SK-N-SH (cell line): ENCODE measurements around the gene DHX15. TPM values are rescaled to one million over a fixed set of nuclear protein-coding genes. Genes with fewer than 3 reads are reported as not detected.

Experiments
- CTCF ChIA-PET: fragments of 300-600, 350-600 bp; formaldehyde crosslinking; extraction: SDS; loops from one replicate; lab custom pipeline; 2021; lab: Yijun Ruan, JAX
- POLR2A ChIA-PET: fragments of 350-600 bp; sonication (Branson Sonifier 250); formaldehyde crosslinking; extraction: SDS; loops from one replicate; lab custom pipeline; 2020; ENCODE audit warnings: antibody characterized with exemption, inconsistent platforms; lab: Yijun Ruan, JAX
- DNase-seq: peaks from one replicate; pipeline ENCODE4 v3.0.0; 2012
- H2AFZ ChIP-seq: fragments of 200-600 bp; sonication (generic); 2 replicates; pipeline ENCODE4 v1.8.1; 2016; ENCODE audit warnings: antibody characterized with exemption, mild to moderate bottlenecking, low read depth
- H3F3A ChIP-seq: fragments of 200-600 bp; sonication (generic); replicated peaks from 2 replicates; pipeline ENCODE3; 2016; ENCODE audit warnings: antibody characterized with exemption, mild to moderate bottlenecking; ENCODE audit not compliant: insufficient read depth
- H3K27ac ChIP-seq, 2 experiments: fragments of 200-500 bp in 1 of 2; fragments of 200-600 bp in 1 of 2; sonication (Bioruptor generic) in 1 of 2; sonication (generic), shearing (Covaris generic) in 1 of 2; 2 replicates each; pipeline versions ENCODE4 v1.5.1 to v1.6.1; 2014 to 2016; ENCODE audit warnings: low read depth in 2 of 2, inconsistent platforms in 1 of 2, low read length in 1 of 2, mild to moderate bottlenecking in 1 of 2, mixed read lengths in 1 of 2
- H3K27me3 ChIP-seq: fragments of 200-600 bp; sonication (generic), shearing (Covaris generic); 2 replicates; pipeline ENCODE4 v1.6.1; 2016; ENCODE audit warnings: mixed run types; ENCODE audit not compliant: insufficient read depth
- H3K36me3 ChIP-seq, 2 experiments: fragments of 200-500 bp in 1 of 2; fragments of 200-600 bp in 1 of 2; sonication (Bioruptor generic) in 1 of 2; sonication (generic) in 1 of 2; replicated peaks in 1 of 2; 2 replicates each; pipeline versions ENCODE3 to v1.5.1; 2014 to 2016; ENCODE audit warnings: low read length in 1 of 2, mild to moderate bottlenecking in 1 of 2; ENCODE audit not compliant: insufficient read depth in 2 of 2, control insufficient read depth in 1 of 2
- H3K4me1 ChIP-seq, 2 experiments: fragments of 200-500 bp in 1 of 2; fragments of 200-600 bp in 1 of 2; sonication (Bioruptor generic) in 1 of 2; sonication (generic), shearing (Covaris generic) in 1 of 2; 2 replicates each; pipeline versions ENCODE4 v1.5.1 to v1.6.1; 2014 to 2016; ENCODE audit warnings: low read depth in 1 of 2, low read length in 1 of 2, mixed run types in 1 of 2; ENCODE audit not compliant: insufficient read depth in 2 of 2, control insufficient read depth in 1 of 2
- H3K4me2 ChIP-seq: fragments of 200-600 bp; sonication (generic), shearing (Covaris generic); 2 replicates; pipeline ENCODE4 v1.6.1; 2017; ENCODE audit warnings: mixed run types
- H3K4me3 ChIP-seq, 2 experiments: fragments of 200-500 bp in 1 of 2; fragments of 200-600 bp in 1 of 2; sonication (Bioruptor generic) in 1 of 2; sonication (generic), shearing (Covaris generic) in 1 of 2; 2 replicates each; pipeline versions ENCODE4 v1.5.1 to v1.8.1; 2014 to 2016; ENCODE audit warnings: low read depth in 2 of 2, inconsistent platforms in 1 of 2, low read length in 1 of 2, mild to moderate bottlenecking in 1 of 2, mixed read lengths in 1 of 2, moderate library complexity in 1 of 2
- H3K79me2 ChIP-seq: fragments of 200-600 bp; sonication (generic); 2 replicates; pipeline ENCODE4 v1.8.1; 2017; ENCODE audit warnings: mild to moderate bottlenecking; ENCODE audit not compliant: insufficient read depth
- H3K9ac ChIP-seq: fragments of 200-600 bp; sonication (generic); 2 replicates; pipeline ENCODE4 v1.6.1; 2017; ENCODE audit warnings: mixed run types
- H3K9me2 ChIP-seq: fragments of 200-600 bp; sonication (generic); 2 replicates; pipeline ENCODE4 v1.6.1; 2017; ENCODE audit warnings: mixed run types
- H3K9me3 ChIP-seq: fragments of 200-600 bp; sonication (generic); 2 replicates; pipeline ENCODE4 v1.6.1; 2017; ENCODE audit warnings: mixed run types, mild to moderate bottlenecking, moderate library complexity
- H4K20me1 ChIP-seq: fragments of 200-600 bp; sonication (generic); 2 replicates; pipeline ENCODE4 v1.6.1; 2017; ENCODE audit warnings: mild to moderate bottlenecking, mixed run types; ENCODE audit not compliant: insufficient read depth
- EP300 ChIP-seq, 2 experiments: IDR thresholded peaks; 2 replicates each; pipeline versions ENCODE4 v1.4.0 to v1.6.1; 2012; ENCODE audit warnings: borderline replicate concordance in 1 of 2, low read depth in 1 of 2, low read length in 1 of 2
- EZH2phosphoT487 ChIP-seq: fragments of 200-600 bp; sonication (generic); IDR thresholded peaks from 2 replicates; pipeline ENCODE4 v1.6.1; 2017; ENCODE audit warnings: low read depth, mixed run types, mild to moderate bottlenecking, antibody characterized with exemption, moderate library complexity, borderline replicate concordance
- FOXM1 ChIP-seq: IDR thresholded peaks from 2 replicates; pipeline ENCODE4 v1.4.0; 2012; ENCODE audit warnings: low read depth, mild to moderate bottlenecking
- GABPA ChIP-seq: IDR thresholded peaks from 2 replicates; pipeline ENCODE4 v1.4.0; 2012; ENCODE audit warnings: low read depth, mild to moderate bottlenecking
- GATA2 ChIP-seq: sonication (generic); formaldehyde crosslinking; IDR thresholded peaks from 2 replicates; pipeline ENCODE4 v1.5.0; 2020; ENCODE audit warnings: mild to moderate bottlenecking, missing genetic modification reagents
- JUND ChIP-seq: IDR thresholded peaks from 2 replicates; pipeline ENCODE4 v1.4.0; 2012
- MEF2A ChIP-seq: IDR thresholded peaks from 2 replicates; pipeline ENCODE4 v1.4.0; 2012; ENCODE audit warnings: low read depth, borderline replicate concordance
- NFIC ChIP-seq: IDR thresholded peaks from 2 replicates; pipeline ENCODE4 v1.4.0; 2012; ENCODE audit warnings: borderline replicate concordance
- POLR2AphosphoS5 ChIP-seq: IDR thresholded peaks from 2 replicates; pipeline ENCODE4 v1.6.1; 2012; ENCODE audit warnings: low read depth, low read length
- RAD21 ChIP-seq: IDR thresholded peaks from 2 replicates; pipeline ENCODE4 v1.6.1; 2012; ENCODE audit warnings: mild to moderate bottlenecking, low read length
- RCOR1 ChIP-seq: fragments of 150-350 bp; IDR thresholded peaks from 2 replicates; pipeline ENCODE4 v1.6.1; 2017; ENCODE audit warnings: antibody characterized with exemption, low read length
- RFX5 ChIP-seq: IDR thresholded peaks from 2 replicates; pipeline ENCODE4 v1.6.1; 2012; ENCODE audit warnings: mild to moderate bottlenecking, improper control_type of control experiment, low read length
- SMC3 ChIP-seq: IDR thresholded peaks from 2 replicates; pipeline ENCODE4 v1.6.1; 2012; ENCODE audit warnings: low read depth, low read length, improper control_type of control experiment
- TCF12 ChIP-seq: IDR thresholded peaks from 2 replicates; pipeline ENCODE4 v1.4.0; 2012
- TEAD4 ChIP-seq: IDR thresholded peaks from 2 replicates; pipeline ENCODE4 v1.4.0; 2012; ENCODE audit warnings: mild to moderate bottlenecking, borderline replicate concordance; ENCODE audit not compliant: insufficient read depth
- YY1 ChIP-seq: IDR thresholded peaks from 2 replicates; pipeline ENCODE4 v1.4.0; 2012; ENCODE audit warnings: low read depth, mild to moderate bottlenecking
- WGBS: methylation state at CpG from one replicate; pipeline ENCODE4 v1.1.6; 2017; ENCODE audit warnings: low lambda C conversion rate; 5-methylcytosine and 5-hydroxymethylcytosine counted together
- polyA plus RNA-seq, 3 experiments: library from polyadenylated mRNA; depleted of rRNA; stranded (reverse); fragments of >200 nt; gene quantifications; 2 replicates each; pipeline ENCODE4 v1.2.3, GENCODE V29; 2012
- TF ChIP-seq, protein P1 (sequence below): IDR thresholded peaks from 2 replicates; pipeline ENCODE4; 2012
- TF ChIP-seq, protein P2 (sequence below): fragments of 150-350 bp; IDR thresholded peaks from 2 replicates; pipeline ENCODE4 v1.6.1; 2017; ENCODE audit warnings: antibody characterized with exemption, low read length, low read depth, borderline replicate concordance
- TF ChIP-seq, protein P3 (sequence below): fragments of 200-600 bp; sonication (generic); IDR thresholded peaks from 2 replicates; pipeline ENCODE4 v1.6.1; 2017; ENCODE audit warnings: antibody characterized with exemption, mild to moderate bottlenecking, moderate library complexity
- TF ChIP-seq, protein P4 (sequence below): IDR thresholded peaks from 2 replicates; pipeline ENCODE4 v1.4.0; 2012; ENCODE audit warnings: low read depth, borderline replicate concordance

Gene DHX15
- polyA plus RNA-seq, 1 of the 3 experiments (the other 2 are of a cell fraction), result 63.3 TPM

DNA sequence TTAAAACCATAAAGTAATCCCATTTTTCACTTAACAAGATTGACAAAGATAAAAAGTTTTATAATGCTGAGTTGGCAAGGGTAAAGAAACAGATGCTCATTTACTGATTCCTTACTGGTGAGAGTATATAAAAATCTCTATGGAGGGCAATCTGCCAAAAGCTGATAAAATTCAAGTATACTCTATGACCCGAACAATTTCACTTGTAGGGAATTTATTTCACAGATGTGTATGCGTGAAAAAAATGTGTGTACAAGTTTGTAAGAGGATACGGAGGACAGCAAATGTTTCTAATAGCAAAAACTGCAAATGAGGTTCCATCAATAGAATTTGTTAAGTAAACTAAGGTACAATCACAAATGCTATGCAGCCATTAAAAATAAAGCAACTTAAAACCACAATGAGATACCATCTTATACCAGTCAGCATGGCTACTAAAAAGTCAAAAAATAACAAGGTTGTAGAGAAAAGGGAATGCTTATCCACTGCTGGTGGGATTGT lies 23.4 kb downstream of the DHX15 start:
- TF ChIP-seq EZH2phosphoT487, result no peak
- peak; percentile 69 for TF ChIP-seq TCF12
- TF ChIP-seq NFIC, result peak; percentile 74; the same call in 1 of the 2 replicates
- TF ChIP-seq, protein P1, sequence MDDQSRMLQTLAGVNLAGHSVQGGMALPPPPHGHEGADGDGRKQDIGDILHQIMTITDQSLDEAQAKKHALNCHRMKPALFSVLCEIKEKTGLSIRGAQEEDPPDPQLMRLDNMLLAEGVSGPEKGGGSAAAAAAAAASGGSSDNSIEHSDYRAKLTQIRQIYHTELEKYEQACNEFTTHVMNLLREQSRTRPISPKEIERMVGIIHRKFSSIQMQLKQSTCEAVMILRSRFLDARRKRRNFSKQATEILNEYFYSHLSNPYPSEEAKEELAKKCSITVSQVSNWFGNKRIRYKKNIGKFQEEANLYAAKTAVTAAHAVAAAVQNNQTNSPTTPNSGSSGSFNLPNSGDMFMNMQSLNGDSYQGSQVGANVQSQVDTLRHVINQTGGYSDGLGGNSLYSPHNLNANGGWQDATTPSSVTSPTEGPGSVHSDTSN, result peak; percentile 28; the same call in 1 of the 2 replicates
- peak; percentile 28 for TF ChIP-seq JUND
- no peak; the same call in 1 of the 2 replicates for TF ChIP-seq MEF2A
- peak; percentile 63; the same call in 1 of the 2 replicates for TF ChIP-seq YY1
- 0 out of 2 replicates have a peak, but pooled peaks have one; percentile 13 for TF ChIP-seq TEAD4
- TF ChIP-seq FOXM1, result 0 out of 2 replicates have a peak, but pooled peaks have one; percentile 35
- peaks cover 53% of the 10 kb centered on the region for H3F3A ChIP-seq
- ChIA-PET CTCF (interaction anchor here (1.3 to 2.8 kb wide), 4 partner anchors 10 to 30 kb away, joined by 3 to 16 read pairs (median 4); partner anchors contain the start of gene DHX15), POLR2A (no interaction called here)
- H3K79me2 ChIP-seq, result peaks cover 100% of the 10 kb centered on the region
- WGBS, result 33% methylated on average over 3 of the region's 3 CpGs
- H3K9me3 ChIP-seq, result no peaks in the 10 kb centered on the region
- no peak overlapping the region for H2AFZ ChIP-seq
- peak overlapping the region; percentile 9 to 63 for H3K27ac ChIP-seq
- no peak overlapping the region for H3K4me3 ChIP-seq
- no peak for DNase-seq
- H3K9me2 ChIP-seq, result no peaks in the 10 kb centered on the region
- peaks cover 0 to 37% of the 10 kb centered on the region in 2 experiments for H3K4me1 ChIP-seq
- no peaks in the 10 kb centered on the region for H3K27me3 ChIP-seq
- peak overlapping the region; percentile 23; the same call in 1 of the 2 replicates for H3K4me2 ChIP-seq
- peaks cover 99% of the 10 kb centered on the region for H4K20me1 ChIP-seq
- peaks cover 26 to 30% of the 10 kb centered on the region in 2 experiments for H3K36me3 ChIP-seq
- H3K9ac ChIP-seq, result no peak overlapping the region

DNA sequence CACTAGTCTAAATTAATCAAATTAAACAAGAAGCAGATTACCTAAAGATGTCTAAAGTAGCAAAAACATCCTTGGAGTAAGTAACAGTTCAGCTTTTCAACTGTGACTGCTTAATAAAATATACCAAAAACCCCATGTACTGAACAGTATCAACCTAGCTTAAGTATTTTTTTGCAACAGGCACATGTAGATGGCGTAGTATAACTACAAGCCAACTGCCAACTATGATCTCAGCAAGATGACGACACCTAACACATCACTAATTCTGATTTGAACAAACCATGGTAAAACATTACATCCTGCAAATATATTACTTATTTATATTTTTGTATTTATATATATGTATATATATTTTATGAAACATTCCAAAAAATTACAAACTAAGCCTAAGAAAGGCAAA lies 24.5 kb downstream of the DHX15 start:
- CTCF ChIA-PET, result interaction anchor here (1.3 to 2.8 kb wide), 5 partner anchors 9 to 72 kb away, joined by 3 to 16 read pairs (median 4); partner anchors contain the start of gene DHX15
- whole genome bisulfite sequencing, result 81% methylated on average over 2 of the region's 2 CpGs
- peaks cover 31 to 33% of the 10 kb centered on the region in 2 experiments for H3K36me3 ChIP-seq
- peaks cover 94% of the 10 kb centered on the region for H4K20me1 ChIP-seq
- no peak for DNase-seq
- no peak for TF ChIP-seq GABPA
- TF ChIP-seq, protein P2, sequence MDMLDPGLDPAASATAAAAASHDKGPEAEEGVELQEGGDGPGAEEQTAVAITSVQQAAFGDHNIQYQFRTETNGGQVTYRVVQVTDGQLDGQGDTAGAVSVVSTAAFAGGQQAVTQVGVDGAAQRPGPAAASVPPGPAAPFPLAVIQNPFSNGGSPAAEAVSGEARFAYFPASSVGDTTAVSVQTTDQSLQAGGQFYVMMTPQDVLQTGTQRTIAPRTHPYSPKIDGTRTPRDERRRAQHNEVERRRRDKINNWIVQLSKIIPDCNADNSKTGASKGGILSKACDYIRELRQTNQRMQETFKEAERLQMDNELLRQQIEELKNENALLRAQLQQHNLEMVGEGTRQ, result no peak
- no peak for TF ChIP-seq RFX5
- TF ChIP-seq GATA2 (CRISPR knock-in tag), result no peak
- TF ChIP-seq SMC3, result no peak
- TF ChIP-seq, protein P3, sequence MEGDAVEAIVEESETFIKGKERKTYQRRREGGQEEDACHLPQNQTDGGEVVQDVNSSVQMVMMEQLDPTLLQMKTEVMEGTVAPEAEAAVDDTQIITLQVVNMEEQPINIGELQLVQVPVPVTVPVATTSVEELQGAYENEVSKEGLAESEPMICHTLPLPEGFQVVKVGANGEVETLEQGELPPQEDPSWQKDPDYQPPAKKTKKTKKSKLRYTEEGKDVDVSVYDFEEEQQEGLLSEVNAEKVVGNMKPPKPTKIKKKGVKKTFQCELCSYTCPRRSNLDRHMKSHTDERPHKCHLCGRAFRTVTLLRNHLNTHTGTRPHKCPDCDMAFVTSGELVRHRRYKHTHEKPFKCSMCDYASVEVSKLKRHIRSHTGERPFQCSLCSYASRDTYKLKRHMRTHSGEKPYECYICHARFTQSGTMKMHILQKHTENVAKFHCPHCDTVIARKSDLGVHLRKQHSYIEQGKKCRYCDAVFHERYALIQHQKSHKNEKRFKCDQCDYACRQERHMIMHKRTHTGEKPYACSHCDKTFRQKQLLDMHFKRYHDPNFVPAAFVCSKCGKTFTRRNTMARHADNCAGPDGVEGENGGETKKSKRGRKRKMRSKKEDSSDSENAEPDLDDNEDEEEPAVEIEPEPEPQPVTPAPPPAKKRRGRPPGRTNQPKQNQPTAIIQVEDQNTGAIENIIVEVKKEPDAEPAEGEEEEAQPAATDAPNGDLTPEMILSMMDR, result no peak
- TF ChIP-seq, protein P1, result no peak
- no peak for TF ChIP-seq POLR2AphosphoS5
- no peak for TF ChIP-seq RAD21
- TF ChIP-seq EP300 (IDR thresholded peaks at IDR 0.05; ENCODE audit: borderline replicate concordance in 1 of 2, low read depth in 1 of 2, low read length in 1 of 2), result no peak
- no peak for TF ChIP-seq MEF2A
- no peak for TF ChIP-seq RCOR1
- TF ChIP-seq, protein P4, sequence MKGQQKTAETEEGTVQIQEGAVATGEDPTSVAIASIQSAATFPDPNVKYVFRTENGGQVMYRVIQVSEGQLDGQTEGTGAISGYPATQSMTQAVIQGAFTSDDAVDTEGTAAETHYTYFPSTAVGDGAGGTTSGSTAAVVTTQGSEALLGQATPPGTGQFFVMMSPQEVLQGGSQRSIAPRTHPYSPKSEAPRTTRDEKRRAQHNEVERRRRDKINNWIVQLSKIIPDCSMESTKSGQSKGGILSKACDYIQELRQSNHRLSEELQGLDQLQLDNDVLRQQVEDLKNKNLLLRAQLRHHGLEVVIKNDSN, result no peak
- TF ChIP-seq, all 33 proteins: peak for 0
- Histone ChIP-seq H3K4me2 (no peak overlapping the region), H3F3A (peaks cover 54% of the 10 kb centered on the region), H3K4me3 (no peak overlapping the region), H2AFZ (no peak overlapping the region), H3K4me1 (peaks cover 0 to 37% of the 10 kb centered on the region in 2 experiments), H3K9me3 (no peaks in the 10 kb centered on the region), H3K9ac (no peak overlapping the region), H3K27me3 (no peaks in the 10 kb centered on the region), H3K79me2 (peaks cover 100% of the 10 kb centered on the region), H3K9me2 (no peaks in the 10 kb centered on the region), H3K27ac (peak overlapping the region in 1 of 2 experiments; percentile 61)
- POLR2A ChIA-PET, result interaction anchor here (0.7 kb wide), 1 partner anchor 25 kb away, joined by 3 read pairs; the partner anchor contains the start of gene DHX15
